Uterus (tissue), 4 donors: ENCODE measurements around the gene TEX14. TPM values are rescaled to one million over a fixed set of nuclear protein-coding genes. Genes with fewer than 3 reads are reported as not detected.

Source experiments
- DNase-seq, 2 donors: peaks; one replicate each; pipeline ENCODE4 v3.0.0-alpha.2; 2019 to 2020
- H3K27ac ChIP-seq, 2 donors: fragments of 200-600 bp; sonication (generic); 1 replicate in 1 of 2; 2 replicates in 1 of 2; pipeline ENCODE4 v1.5.1; 2016 to 2018
- H3K27me3 ChIP-seq, 2 donors: fragments of 200-600 bp; sonication (generic); one replicate each; pipeline ENCODE4 v1.5.1; 2018 to 2019; ENCODE audit warnings: control low read depth in 1 of 2
- H3K36me3 ChIP-seq, 2 donors: fragments of 200-600 bp; sonication (generic); one replicate each; pipeline ENCODE4 v1.5.1; 2019; ENCODE audit warnings: control low read depth in 1 of 2
- H3K4me1 ChIP-seq, 2 donors: fragments of 200-600 bp; sonication (generic); one replicate each; pipeline ENCODE4 v1.5.1; 2018 to 2019; ENCODE audit warnings: control low read depth in 1 of 2
- H3K4me3 ChIP-seq, 2 donors: fragments of 200-600 bp; sonication (generic); 1 replicate in 1 of 2; 2 replicates in 1 of 2; pipeline ENCODE4 v1.5.1; 2018 to 2019; ENCODE audit warnings: mild to moderate bottlenecking in 1 of 2
- H3K9me3 ChIP-seq, 2 donors: fragments of 200-600 bp; sonication (generic); one replicate each; pipeline ENCODE4 v1.5.1; 2019; ENCODE audit warnings: control low read depth in 1 of 2
- CTCF ChIP-seq, 4 experiments: fragments of 200-600 bp in 2 of 4; fragments of 450-650 bp in 2 of 4; sonication (generic) in 2 of 4; IDR thresholded peaks; one replicate each; pipeline ENCODE4 v1.5.1; 2016 to 2019; ENCODE audit warnings: antibody characterized with exemption in 4 of 4, mild to moderate bottlenecking in 2 of 4, moderate library complexity in 1 of 4
- POLR2A ChIP-seq, 2 donors: fragments of 450-650 bp; IDR thresholded peaks; one replicate each; pipeline ENCODE4 v1.6.1; 2016; ENCODE audit warnings: antibody characterized with exemption in 2 of 2, mild to moderate bottlenecking in 1 of 2, moderate library complexity in 1 of 2
- intact Hi-C: fragments of 100-400 bp; cut with DNase I; formaldehyde crosslinking; loops from one replicate; pipeline ENCODE4 v1.15.1; 2023; ENCODE audit warnings: low total_unique reads
- total RNA-seq, 4 donors: library from RNA; depleted of rRNA in 3 of 4; stranded (reverse); fragments of >200 nt in 3 of 4; gene quantifications; one replicate each; pipeline versions ENCODE4 v1.1.0 to v1.2.4, GENCODE V29; 2014 to 2023
- donor health status: DM: yes; HTN: yes; CAD: no.

Gene TEX14
- total RNA-seq, 4 donors from 2014 or later = 0.28 to 0.55 (median 0.29) TPM; not detected in 1

DNA sequence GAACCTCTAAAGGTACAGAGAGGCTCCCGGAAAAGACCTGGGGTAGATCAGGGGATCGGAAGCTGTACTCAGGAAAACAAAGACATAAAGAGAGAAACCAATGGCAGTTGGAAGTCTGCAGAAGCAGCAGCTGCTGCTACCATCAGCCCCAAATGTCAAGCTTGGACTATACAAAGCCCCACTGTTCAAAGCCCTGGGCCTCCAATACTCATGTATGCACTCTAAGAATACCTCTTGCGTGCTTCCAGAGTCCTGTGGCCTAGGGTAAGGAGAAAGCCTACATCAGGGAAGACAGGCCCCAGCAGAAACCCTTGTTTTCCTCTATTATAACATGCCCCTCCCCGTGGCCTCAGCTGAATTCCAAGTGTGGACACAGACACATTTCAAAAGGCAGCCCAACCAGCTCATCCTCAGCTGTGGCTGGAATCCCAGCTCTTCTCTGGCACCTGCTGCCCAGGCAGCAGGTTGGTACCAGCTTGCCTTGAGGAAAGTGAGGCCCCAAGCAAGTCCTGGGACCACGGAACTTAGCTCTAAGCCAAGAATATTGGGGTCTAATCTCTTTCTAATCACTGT is 158.1 kb downstream of the TEX14 start:
- DNase-seq = no peak
- H3K4me1 ChIP-seq = no peaks in the 10 kb centered on the region
- H3K36me3 ChIP-seq = no peaks in the 10 kb centered on the region
- no peak overlapping the region for H3K4me3 ChIP-seq
- TF ChIP-seq POLR2A (IDR thresholded peaks at IDR 0.05) (no peak), CTCF (IDR thresholded peaks at IDR 0.05) (no peak)
- no peak overlapping the region for H3K27ac ChIP-seq
- no peaks in the 10 kb centered on the region for H3K27me3 ChIP-seq
- no peaks in the 10 kb centered on the region for H3K9me3 ChIP-seq
- intact Hi-C loops = no loop called here

DNA sequence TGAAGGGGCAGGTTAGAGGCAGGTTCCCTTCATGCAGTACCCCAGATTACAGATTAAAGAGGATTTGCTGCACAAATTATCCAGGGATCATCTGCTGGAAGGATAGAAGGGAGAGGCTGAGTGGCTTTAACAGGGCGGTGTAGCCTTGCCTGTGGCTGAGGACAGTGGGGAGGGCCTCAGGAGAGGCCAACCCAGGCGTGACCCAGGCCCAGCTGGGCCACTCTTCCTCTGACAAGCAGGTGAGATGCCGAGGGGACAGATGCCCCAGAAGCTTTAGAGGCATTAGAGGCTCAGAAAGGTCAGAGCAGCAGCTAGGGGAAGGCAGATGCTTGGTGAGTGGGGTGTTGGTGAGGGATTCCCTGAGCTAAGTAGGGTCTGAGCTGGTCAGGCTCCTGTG is 159.3 kb downstream of the TEX14 start:
- Histone ChIP-seq H3K36me3 (no peaks in the 10 kb centered on the region), H3K9me3 (no peaks in the 10 kb centered on the region), H3K4me1 (no peaks in the 10 kb centered on the region), H3K27me3 (no peaks in the 10 kb centered on the region), H3K27ac (peak overlapping the region in 1 of 2 donors; percentile 22), H3K4me3 (peak overlapping the region in 1 of 2 donors; percentile 46)
- no peak for DNase-seq
- TF ChIP-seq CTCF (IDR thresholded peaks at IDR 0.05) (no peak), POLR2A (IDR thresholded peaks at IDR 0.05) (no peak)
- intact Hi-C loops = no loop called here

DNA sequence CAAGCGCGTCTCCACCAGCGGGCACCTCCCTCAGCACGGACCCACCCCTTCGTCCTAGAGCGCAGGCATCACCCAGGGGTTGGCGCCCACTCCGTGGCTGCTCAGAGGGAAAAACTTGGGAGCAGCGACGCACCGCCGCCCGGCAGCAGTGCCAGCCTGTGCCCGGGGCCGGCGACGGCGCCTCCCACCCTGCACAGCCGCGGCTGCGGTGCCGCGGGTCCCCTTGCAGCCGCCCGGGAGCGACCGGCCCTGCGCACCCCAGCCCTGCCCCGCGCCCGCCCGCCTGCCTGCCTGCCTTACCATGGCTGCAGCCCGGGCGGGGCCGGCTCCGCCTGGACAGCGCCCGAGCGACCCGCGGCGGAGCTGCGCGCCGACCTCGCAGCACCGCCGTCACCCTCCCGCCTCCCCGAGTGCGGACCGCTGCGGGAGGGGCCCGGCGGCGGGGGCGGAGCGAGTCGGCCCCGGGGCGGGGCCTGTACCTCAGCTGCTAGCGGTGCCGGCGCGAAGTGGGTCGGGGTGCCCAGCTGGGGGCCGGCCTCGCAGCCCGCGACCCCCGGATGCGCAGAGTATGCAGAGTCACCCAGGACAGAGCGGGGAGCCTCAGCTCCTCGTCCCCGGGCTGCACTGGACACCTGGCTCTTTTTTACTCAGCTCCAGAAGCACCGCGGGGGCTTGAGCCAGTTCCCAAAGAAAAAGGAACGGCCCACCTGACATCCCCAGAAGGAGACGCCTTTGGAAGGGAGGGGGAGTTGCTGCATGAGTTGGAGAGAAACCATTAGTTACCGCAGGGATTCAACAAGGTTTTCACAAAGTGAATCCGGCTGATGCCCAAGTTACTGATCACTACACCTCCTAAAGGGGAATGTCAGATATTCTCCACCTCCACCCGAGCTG is 159.9 kb downstream of the TEX14 start:
- TF ChIP-seq POLR2A (IDR thresholded peaks at IDR 0.05) (peak in 1 of 2 donors; percentile 50), CTCF (IDR thresholded peaks at IDR 0.05) (no peak)
- no peaks in the 10 kb centered on the region for H3K36me3 ChIP-seq
- H3K27ac ChIP-seq = peak overlapping the region; percentile 44 to 75
- no peaks in the 10 kb centered on the region for H3K4me1 ChIP-seq
- intact Hi-C loops = no loop called here
- peak overlapping the region; percentile 32 to 46 for H3K4me3 ChIP-seq
- DNase-seq = peak; percentile 56 to 65
- H3K9me3 ChIP-seq = no peaks in the 10 kb centered on the region
- no peaks in the 10 kb centered on the region for H3K27me3 ChIP-seq

DNA sequence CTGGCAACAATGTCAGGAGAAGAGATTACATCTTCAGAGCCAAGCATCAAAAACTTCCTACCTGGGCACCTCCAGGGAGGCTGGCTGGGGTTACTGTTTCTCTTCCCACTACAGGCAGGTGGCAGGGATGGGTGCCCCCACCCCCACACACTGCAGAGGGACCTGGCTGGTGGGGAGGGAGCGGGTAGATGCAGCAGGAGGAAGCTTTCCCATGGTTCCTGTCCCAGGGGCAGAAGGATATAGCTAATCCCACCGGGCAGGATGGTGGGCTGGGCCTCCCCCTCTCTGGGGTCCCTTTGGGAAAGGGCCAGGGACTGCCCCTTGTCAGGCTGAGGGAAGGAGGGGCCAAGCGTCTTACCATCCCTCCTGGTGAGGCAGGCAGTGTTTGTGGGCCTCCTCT is 160.7 kb downstream of the TEX14 start:
- Histone ChIP-seq H3K27ac (peak overlapping the region; percentile 44 to 75), H3K36me3 (no peaks in the 10 kb centered on the region), H3K9me3 (no peaks in the 10 kb centered on the region), H3K27me3 (no peaks in the 10 kb centered on the region), H3K4me3 (peak overlapping the region; percentile 32 to 46), H3K4me1 (no peaks in the 10 kb centered on the region)
- intact Hi-C loops = no loop called here
- DNase-seq = no peak
- TF ChIP-seq POLR2A (IDR thresholded peaks at IDR 0.05) (no peak), CTCF (IDR thresholded peaks at IDR 0.05) (no peak)

GRCh38 chr17:58530655-58531054 is 161.2 kb downstream of the TEX14 start:
- Histone ChIP-seq H3K9me3 (no peaks in the 10 kb centered on the region), H3K4me3 (no peak overlapping the region), H3K27ac (peak overlapping the region in 1 of 2 donors; percentile 75), H3K4me1 (no peaks in the 10 kb centered on the region), H3K27me3 (no peaks in the 10 kb centered on the region), H3K36me3 (no peaks in the 10 kb centered on the region)
- intact Hi-C loops = no loop called here
- TF ChIP-seq CTCF (IDR thresholded peaks at IDR 0.05) (no peak), POLR2A (IDR thresholded peaks at IDR 0.05) (no peak)
- DNase-seq = no peak
